ENCODE measurements around the gene ZNF710.
"Not testable (repeated sequence)": the region's sequence is repeated elsewhere in the genome, so short reads cannot be mapped to it uniquely, and the experiment has no call there.

Gene ZNF710, protein sequence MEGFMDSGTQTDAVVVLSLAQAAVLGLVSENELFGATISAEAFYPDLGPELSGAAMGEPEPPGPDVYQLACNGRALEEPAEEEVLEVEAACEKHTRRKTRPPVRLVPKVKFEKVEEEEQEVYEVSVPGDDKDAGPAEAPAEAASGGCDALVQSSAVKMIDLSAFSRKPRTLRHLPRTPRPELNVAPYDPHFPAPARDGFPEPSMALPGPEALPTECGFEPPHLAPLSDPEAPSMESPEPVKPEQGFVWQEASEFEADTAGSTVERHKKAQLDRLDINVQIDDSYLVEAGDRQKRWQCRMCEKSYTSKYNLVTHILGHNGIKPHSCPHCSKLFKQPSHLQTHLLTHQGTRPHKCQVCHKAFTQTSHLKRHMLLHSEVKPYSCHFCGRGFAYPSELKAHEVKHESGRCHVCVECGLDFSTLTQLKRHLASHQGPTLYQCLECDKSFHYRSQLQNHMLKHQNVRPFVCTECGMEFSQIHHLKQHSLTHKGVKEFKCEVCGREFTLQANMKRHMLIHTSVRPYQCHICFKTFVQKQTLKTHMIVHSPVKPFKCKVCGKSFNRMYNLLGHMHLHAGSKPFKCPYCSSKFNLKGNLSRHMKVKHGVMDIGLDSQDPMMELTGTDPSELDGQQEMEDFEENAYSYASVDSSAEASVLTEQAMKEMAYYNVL

DNA sequence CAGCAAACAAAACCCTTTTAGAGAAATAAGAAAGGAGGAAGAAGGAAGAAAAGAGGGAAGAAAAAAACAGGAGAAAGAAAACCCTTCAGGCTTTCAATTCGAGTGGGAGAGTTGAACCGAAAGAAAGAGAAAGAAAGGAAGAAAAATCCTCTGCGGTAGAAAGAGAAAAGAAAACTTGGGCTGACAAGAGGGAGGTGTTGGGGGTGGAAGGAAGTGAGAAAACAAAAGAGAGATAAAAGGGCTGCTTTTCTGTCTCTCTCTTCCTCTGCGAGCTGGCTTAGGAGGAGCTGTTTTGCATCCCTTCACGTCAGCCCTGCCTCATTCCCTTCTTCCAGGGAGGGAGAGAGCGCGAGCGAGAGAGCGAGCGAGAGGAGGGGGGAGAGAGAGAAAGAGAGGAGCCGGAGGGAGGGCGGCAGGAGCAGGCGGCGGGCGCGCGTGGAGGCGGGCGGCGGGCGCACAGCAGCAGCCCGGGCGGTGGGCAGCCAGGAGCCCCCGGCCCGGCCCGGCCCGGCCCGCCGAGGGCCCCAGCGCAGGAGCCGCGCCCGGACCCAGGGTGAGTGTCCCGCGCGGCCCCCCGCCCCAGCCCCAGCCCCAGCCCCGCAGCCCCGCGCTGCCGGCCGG lies at the start of gene ZNF710:
ZNF710 (plus strand) TSS at position 263 of the 621 bp plus-strand sequence. CDS start 65,814 bp downstream, outside the sequence.
- DNase-seq = peak; percentile 46
- peak; percentile 8 for ATAC-seq

DNA sequence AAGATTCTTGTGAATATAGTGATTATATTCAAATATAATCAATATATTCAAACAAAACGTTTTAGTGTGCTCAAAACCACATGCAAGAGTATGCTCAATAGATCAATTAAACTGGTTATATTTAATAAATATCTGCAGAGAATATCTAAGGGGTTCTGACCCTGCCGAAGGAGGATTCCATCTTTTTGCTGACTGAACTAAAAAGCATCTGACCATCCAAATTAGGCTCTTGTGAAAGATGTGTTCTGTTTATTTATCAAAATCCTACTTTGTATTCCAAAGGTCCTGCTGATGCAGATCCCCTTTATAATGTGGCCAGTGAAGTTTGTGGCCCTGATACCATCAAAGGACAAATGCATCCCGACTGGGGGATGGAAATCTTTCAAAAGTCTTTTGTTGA lies 46.6 kb upstream of the ZNF710 start:
- ATAC-seq (no peak), DNase-seq (no peak)

DNA sequence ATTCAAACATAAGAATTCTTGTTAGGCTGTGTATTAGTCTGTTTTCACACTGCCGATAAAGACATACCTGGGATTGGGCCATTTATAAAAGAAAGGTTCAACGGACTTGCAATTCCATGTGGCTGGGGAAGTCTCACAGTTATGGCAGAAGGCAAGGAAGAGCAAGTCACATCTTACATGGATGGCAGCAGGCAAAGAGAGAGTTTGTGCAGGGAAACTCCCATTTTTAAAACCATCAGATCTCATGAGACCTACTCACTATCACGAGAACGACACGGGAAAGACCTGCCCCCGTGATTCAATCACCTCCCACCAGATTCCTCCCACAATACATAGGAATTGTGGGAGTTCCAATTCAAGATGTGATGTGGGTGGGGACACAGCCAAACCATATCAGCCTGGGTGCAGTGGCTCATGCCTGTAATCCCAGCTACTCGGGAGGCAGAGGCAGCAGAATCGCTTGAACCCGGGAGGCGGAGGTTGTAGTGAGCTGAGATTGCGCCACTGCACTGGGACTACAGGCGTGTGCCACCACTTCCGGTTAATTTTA lies 45.6 kb upstream of the ZNF710 start:
- not testable (repeated sequence) for ATAC-seq, DNase-seq

DNA sequence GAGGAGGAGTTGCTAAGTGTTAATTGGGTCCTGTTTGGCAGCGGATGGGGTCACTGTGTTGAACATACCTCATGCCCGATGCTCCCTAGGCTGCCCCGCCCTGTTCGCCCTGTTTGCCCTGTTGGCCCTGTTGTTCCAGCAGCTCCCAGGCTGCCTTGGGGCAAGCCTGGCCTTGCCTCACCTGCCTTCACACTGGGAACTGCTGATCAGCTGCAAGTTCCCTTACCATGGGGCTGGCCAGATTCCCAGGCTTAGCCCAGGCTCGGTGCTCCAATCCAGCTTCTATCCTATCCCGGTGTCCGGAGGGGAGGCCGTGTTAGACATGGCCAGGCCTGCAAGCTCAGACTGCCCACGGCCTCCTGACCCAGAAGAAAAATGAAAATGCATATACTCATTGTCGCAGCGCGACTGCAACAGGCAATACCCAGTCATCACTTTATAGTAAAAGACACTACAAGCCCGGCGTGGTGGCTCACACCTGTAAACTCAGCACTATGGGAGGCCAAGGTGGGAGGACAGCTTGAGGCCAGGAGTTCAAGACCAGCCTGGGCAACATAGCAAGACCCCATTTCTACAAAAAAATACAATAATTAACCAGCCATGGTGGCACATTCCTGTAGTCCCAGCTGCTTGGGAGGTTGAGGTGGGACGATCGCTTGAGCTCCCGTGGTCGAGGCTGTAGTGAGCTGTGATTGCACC lies 42.9 kb upstream of the ZNF710 start:
- ATAC-seq (no peak), DNase-seq (no peak)

DNA sequence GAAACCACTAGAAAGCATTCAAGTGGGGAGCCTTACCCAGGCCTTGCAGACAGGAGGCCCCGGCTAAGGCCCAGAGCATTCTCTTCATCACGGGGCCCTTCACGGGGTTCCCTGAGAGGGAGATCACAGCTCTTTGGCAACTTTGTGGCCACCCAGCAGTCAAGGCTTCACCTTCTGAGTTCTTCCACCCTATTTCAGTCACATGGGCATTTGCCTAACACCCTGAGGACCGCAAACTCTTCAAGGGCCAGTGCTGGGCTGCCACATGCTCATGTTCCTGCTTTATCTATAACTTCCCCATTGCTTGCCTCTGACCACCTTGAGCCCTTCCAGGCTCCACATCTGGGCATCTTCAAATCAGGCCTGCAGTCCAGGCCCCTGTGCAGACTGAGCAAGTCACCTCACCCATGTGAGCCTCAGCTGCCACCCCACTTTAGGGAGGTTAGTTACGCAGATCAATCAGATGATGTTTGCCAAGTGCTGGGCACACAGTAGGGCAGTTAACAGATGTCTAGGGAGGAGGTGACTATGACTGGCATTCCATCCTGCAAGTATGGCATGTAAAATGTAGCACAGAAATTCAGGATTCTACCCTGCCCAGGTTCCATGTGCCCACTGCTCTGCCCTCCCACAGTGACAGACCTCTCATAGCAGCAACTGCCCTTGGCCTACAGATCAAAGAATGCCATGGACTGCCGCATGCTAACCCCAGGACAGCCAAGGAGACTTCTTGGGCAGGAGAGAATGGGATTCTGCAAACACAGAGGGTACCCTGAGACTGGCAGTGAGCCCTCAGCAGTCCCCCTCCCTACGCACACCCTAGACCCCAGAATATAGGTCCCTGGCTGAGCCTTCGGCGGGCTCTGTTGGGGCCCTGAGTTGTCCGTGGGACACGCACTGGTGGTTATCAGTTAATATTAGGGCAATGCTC lies 37.6 kb upstream of the ZNF710 start:
- DNase-seq (no peak), ATAC-seq (no peak)

DNA sequence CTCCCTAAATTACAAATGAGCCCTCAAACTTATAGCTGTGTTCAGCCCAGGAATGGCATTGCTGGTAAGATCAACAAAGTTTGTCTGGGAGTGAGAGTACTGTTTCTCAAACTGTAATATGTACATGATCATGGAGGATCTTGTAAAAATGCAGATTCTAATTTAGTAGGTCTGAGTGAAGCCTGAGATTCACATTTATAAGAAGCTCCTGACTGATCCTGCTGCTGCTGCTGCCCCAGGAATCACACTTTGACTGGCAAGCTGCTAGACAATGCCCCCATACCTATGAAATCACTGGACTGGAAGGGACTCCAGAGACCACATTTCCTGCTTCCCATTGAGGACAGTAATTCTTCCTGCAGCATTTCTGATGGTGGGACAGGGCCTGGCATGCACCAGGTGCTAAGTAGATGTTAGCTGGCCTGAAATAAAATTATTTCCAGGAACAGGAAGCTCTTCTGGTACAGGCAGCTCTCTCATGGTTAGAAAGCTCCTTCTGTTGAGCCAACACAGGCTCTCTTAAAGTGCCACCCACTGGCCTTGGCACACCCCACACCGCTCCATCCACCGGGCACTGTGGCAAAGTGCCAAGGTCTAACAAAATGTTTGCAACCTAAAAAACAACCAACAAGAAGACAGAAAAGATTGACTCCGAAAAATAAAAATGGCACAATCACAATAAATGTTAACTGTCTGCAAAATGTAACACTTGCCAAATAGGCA lies 36.7 kb upstream of the ZNF710 start:
- no peak for DNase-seq
- no peak for ATAC-seq

DNA sequence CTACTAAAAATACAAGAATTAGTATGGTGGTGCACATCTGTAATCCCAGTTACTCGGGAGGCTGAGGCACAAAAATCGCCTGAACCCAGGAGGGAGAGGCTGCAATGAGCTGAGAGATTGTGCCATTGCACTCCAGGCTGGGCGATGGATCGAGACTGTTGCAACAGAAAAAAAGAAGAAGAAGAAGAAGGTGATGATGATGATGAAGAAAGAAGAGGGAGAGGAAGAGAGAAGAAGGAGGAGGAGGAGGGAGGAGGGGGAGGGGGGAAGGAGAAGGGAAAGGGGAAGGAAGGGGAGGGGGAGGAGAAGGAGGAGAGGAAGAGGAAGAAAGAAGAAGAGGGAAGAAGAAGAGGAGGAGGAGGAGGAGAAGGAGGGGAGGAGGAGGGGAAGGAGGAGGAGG lies 33.2 kb upstream of the ZNF710 start:
- ATAC-seq (no peak), DNase-seq (no peak)

DNA sequence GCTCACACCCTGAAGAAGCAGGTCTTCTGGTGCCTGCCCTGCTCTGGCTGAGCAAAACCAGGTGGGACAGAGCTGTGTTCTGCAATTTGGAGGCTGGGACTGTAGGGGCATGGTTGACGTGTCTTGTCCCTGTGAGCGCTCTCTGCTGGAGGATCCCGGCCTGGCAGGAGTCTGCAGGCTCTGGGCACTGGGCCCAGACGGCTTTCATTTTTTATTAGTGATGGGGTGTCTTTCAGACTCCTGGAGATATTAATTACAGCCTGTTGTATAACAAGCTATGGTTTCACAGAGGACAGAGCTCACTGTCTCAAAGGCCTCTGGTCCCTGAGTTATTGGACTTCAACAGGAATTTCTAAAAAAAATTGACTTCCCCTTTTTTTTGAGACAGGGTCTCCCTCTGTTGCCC lies 29.5 kb upstream of the ZNF710 start:
- DNase-seq (peak; percentile 54), ATAC-seq (peak; percentile 77)

DNA sequence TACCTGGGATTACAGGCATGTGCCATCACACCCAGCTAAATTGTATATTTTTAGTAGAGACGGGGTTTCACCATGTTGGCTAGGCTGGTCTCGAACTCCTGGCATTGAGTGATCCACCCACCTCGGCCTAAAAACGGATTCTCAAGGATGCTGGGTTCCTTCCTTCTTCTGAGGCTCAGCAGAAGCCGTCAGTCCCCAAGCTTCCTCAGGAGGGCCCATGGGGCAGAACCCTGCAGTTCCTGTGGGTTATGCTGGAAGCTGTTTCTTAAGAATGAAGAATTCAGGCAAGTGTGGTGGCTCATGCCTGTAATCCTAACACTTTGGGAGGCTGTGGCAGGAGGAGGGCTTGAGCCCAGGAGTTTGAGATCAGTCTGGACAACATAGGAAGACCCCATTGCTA lies 29.0 kb upstream of the ZNF710 start:
- DNase-seq (no peak), ATAC-seq (no peak)

DNA sequence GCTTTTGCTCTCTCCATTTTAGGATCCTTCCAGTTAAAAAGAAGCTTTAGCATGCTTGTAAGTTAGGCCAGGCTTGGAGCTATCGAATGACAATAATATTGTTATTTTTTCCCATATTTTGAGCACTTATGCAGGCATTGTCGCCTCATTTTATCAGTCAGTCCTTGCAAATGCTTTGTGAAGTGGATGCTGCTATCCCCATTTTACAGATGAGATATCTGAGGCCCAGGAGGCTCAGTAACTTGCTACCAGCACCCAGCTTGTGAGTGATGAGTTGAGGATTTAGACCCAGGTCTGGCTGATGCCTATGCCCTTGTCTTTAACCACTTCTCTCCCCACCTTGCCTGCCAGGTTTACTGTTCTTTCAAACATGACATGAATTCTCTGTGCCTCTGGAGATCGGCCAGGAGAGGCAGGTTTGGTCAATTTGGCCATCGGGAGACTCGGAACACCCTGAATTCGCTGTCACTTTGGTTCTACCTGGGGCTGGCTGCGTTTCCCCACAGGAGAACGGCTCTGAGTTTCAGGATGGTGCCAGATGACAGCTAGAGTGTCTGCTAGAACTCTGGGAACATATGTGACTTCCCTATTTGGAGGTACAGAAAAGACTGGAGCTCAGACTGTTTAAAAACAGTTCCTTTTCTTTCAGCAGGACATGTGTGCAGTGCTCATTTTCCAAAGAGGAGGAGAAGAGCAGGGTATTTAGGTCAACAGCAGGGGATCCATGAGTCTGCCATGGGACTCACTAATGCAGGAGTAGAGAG lies 25.5 kb upstream of the ZNF710 start:
- no peak for DNase-seq
- no peak for ATAC-seq

DNA sequence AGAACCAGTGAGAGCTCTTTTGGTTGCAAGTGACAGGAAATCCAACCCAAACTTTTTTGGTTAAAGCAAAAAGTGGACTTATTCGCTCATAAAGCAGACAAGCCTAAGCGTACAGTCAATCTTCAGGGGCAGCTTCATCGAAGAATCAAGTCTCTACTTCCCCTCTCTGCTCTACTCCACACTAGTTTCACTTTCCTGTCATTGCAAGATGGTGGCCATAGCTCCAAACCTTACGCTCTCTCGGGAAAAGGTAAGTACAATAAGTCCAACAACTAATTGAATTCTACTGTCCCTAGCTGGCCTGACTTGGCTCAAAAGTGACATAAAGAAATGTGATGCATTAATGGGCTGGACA lies 24.9 kb upstream of the ZNF710 start:
- ATAC-seq = no peak
- DNase-seq = no peak

DNA sequence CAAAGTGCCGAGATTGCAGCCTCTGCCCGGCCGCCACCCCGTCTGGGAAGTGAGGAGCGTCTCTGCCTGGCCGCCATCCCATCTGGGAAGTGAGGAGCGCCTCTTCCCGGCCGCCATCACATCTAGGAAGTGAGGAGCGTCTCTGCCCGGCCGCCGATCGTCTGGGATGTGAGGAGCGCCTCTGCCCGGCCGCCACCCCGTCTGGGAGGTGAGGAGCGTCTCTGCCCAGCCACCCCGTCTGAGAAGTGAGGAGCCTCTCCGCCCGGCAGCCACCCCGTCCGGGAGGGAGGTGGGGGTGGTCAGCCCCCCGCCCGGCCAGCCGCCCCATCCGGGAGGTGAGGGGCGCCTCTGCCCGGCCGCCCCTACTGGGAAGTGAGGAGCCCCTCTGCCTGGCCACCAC lies 23.3 kb upstream of the ZNF710 start:
- not testable (repeated sequence) for DNase-seq, ATAC-seq

DNA sequence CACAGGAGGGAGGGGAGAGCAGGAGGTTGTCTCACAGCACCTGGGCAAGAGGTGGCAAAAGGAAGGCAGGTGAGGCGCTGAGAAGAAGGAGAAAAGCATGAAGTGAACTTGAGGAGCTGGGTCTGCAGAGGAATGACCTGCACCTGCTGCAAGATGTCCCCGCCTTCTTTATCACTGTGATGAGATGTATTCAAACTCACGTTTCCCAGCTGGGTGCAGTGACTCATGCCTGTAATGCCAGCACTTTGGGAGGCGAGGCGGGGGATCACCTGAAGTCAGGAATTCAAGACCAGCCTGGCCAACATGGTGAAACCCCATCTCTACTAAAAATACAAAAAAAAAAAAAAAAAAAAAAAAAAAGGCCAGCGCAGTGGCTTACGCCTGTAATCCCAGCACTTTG lies 22.2 kb upstream of the ZNF710 start:
- ATAC-seq = no peak

DNA sequence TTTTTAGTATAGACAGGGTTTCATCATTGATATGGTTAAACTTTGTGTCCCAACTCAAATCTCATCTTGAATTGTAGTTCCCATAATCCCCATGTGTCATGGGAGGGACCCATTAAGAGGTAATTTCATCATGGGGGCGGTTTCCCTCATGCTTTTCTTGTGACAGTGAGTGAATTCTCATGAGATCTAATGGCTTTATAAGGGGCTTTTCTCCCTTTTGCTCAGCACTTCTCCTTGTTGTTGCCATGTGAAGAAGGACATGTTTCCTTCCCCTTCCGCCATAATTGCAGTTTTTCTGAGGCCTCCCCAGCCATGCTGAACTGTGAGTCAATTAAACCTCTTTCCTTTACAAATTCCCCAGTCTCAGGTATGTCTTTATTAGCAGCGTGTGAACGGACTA lies 20.2 kb upstream of the ZNF710 start:
- DNase-seq = no peak
- no peak for ATAC-seq

More for the DNA sequence above, 22.2 kb upstream of the ZNF710 start:
- no peak for DNase-seq

DNA sequence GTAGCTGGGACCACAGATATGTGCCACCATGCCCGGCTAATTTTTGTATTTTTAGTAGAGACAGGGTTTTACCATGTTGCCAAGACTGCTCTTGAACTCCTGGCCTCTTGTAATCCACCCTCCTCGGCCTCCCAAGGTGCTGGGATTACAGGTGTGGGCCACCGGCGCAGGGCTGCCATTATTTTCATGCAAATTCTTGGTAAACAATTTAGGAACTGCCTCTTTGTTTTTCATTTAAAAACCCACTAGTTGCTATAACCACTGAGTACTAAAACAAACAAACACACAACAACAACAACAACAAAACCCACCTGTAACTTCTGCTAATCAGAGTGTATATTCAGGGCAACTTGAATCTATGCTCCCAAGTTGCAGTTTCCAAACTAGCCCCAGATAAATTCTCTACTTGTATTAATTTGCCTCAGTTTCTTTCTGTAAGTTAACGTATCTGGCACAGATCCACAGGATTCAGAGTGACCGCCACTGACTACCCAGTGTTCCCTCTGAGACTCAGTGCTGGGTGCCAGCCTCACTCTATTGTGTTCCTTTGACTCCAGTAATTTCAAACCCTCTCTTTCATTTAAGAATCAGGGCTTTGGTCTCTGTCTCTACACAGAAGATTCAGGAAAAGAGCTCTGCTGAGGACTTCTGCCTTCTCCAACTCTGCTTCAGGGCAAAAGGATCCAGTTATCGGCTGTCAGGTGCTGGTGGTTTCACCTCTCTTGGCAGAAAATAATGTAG lies 18.6 kb upstream of the ZNF710 start:
- DNase-seq (no peak), ATAC-seq (no peak)

DNA sequence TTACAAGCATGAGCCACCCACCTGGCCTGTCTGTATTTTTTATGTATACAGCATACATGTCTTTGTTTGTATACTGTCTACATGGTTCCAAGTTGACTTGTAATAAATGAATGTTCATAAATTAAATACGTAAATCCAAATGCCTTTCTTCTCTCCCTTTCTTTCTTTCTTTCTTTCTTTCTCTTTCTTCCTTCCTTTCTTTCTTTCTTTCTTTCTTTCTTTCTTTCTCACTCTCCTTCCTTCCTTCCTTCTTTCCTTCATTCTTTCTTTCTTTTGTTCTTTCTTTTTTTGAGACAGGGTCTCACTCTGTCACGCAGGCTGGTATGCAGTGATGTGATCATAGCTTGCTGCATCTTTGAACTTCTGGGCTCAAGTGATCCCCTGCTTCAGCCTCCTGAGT lies 17.1 kb upstream of the ZNF710 start:
- DNase-seq (no peak), ATAC-seq (no peak)

DNA sequence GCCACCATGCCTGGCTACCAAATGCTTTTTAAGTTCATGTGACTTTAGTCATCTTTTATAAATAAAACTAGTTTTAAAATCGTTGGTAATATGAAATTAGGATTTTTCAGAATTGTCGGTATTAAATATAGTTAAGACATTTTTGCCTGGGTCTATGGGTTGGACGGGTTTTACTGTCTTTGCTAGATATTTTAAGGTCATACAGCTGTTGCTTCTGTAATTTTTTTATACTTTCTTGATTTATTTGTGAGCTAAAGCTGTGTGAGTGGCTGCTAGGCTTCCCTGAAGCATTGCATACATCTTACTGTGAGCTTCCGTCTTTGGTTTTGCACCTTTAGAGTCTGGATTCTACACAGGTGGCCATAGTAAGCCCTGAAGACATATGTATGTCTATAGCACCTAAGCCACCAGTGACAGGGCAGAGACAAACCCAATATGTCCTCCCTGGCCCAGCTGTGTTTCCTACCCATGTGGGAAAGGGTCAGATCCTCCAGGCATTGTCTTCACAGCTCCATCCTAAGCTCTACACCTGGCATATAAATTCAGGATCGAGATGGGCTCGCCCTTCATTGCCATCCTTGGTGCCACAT lies 16.6 kb upstream of the ZNF710 start:
- ATAC-seq (no peak), DNase-seq (no peak)

DNA sequence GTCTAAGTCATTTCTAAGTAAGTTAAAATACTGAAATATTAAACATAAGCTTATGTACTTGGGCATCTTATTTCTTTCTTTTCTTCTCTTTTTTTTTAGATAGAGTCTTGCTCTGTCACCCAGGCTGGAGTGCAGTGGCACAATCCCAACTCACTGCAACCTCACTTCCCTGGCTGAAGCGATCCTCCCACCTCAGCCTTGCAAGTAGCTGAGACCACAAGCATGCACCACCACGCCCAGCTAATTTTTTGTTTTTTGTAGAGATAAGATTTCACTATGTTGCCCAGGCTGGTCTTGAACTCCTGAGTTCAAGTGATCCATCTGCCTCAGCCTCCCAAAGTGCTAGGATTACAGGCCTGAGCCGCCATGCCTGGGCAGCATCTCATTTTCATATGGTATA lies 16.0 kb upstream of the ZNF710 start:
- no peak for DNase-seq

DNA sequence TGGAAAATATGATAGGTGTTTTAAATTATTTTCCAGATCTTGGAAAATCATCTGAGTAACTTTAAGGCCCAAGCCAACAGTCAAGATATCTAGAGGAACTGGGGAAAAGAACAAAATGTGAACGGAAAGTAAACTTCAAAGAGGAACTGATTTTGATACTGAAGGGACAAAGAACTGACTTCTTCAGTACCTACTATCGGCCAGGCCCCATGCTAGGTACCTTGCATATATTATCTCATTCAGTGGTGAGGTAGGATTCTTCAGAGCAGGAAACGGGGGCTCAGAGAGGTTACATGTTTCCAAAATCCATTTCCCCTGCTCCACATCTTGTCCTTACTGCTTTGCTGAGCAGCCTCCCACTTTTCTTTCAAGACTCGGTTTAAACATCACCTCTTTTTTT lies 9.8 kb upstream of the ZNF710 start:
- DNase-seq (no peak), ATAC-seq (no peak)

More for the DNA sequence above, 16.0 kb upstream of the ZNF710 start:
- no peak for ATAC-seq
